Astrocyte of the spinal cord (primary cell): ENCODE data around the gene KCNQ4.

Experiments used
- DNase-seq: peaks from one replicate; pipeline ENCODE4 v3.0.0; 2011; ENCODE audit warnings: low read depth, low spot score
- H3K4me3 ChIP-seq: 2 replicates; pipeline ENCODE4 v1.5.1; 2011; ENCODE audit warnings: low read depth, mild to moderate bottlenecking, low read length, moderate library complexity
- in situ Hi-C: cut with HindIII; loops from 2 replicates; pipeline ENCODE4 v1.10.0; 2017; ENCODE audit warnings: low sequenced_read_pairs
- TF ChIP-seq, protein P1 (sequence below): IDR thresholded peaks from 2 replicates; pipeline ENCODE4 v1.5.1; 2012; ENCODE audit warnings: low read depth, mild to moderate bottlenecking, low read length, inconsistent platforms

Gene KCNQ4

DNA sequence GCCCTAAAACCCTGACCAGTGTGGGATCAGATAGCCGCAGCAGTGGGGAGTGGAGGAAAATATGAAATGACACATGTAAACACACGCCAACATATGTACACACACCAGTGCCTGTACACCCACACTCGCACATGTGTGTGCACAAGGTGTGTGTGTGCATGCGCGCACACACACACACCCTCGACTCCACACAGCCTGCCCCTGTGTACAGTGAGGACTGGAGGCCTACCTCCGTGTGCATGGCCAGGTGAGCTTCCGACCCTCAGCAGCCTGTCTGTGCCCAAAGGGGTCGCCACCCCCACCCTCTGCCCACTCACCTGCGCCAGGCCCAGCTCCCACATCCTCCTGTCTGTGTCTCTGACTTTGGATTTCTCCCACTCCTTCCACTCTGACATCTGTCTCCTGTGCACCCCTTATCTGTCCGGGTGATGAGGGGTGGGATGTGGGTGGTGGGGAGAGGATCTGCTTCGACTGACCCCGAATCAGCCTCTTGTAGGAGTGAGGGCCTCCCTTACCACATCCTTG lies 46.9 kb downstream of the KCNQ4 start:
- in situ Hi-C loops = no loop called here
- H3K4me3 ChIP-seq = no peak overlapping the region
- no peak for DNase-seq
- TF ChIP-seq, protein P1, sequence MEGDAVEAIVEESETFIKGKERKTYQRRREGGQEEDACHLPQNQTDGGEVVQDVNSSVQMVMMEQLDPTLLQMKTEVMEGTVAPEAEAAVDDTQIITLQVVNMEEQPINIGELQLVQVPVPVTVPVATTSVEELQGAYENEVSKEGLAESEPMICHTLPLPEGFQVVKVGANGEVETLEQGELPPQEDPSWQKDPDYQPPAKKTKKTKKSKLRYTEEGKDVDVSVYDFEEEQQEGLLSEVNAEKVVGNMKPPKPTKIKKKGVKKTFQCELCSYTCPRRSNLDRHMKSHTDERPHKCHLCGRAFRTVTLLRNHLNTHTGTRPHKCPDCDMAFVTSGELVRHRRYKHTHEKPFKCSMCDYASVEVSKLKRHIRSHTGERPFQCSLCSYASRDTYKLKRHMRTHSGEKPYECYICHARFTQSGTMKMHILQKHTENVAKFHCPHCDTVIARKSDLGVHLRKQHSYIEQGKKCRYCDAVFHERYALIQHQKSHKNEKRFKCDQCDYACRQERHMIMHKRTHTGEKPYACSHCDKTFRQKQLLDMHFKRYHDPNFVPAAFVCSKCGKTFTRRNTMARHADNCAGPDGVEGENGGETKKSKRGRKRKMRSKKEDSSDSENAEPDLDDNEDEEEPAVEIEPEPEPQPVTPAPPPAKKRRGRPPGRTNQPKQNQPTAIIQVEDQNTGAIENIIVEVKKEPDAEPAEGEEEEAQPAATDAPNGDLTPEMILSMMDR = no peak

DNA sequence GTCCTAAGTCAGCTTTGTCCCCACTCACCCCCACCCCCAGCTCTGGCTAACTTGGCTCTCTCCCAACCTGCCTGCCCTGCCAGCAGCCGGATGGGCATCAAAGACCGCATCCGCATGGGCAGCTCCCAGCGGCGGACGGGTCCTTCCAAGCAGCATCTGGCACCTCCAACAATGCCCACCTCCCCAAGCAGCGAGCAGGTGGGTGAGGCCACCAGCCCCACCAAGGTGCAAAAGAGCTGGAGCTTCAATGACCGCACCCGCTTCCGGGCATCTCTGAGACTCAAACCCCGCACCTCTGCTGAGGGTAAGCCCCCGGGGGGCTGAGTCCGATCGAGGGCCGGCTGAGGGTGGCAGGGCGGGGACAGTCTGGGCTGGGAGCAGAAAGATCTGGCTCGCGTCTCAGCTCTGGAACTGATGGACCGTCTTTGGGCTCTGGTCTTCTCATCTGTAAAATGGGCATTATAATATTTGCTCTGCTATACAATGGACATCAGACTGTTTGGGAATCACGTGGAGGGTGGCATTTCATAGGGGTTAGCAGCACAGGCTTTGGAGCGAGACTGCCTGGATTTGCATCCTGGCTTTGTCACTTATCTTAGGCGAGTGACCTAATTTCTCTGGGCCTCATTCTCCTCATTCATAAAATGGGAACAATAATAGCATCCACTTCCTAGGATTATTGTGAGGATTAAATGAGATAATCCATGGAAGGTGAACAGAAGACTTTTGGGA lies 47.6 kb downstream of the KCNQ4 start:
- in situ Hi-C loops = no loop called here
- TF ChIP-seq, protein P1 = no peak
- DNase-seq = no peak
- H3K4me3 ChIP-seq = no peak overlapping the region

DNA sequence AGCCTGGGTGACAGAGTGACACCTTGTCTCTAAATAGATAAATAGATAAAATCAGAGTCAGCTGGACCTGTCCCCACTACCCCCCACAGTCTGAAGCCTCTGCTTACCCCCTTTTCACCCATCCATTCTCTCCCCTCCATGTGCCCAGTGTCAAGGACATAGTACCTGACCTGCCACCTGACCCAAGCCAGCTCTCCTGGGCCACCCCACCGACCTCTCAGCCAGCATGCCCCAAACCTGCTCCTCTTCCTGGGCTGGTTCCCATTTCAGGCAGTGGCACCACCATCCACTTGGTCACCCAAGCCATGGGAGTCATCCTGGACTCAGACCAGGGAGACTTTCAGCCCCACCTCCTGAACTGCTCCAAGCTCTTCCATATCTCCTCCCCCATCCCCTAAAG lies 50.4 kb downstream of the KCNQ4 start:
- in situ Hi-C loops = no loop called here
- no peak for DNase-seq
- TF ChIP-seq, protein P1 = no peak
- H3K4me3 ChIP-seq = no peak overlapping the region

DNA sequence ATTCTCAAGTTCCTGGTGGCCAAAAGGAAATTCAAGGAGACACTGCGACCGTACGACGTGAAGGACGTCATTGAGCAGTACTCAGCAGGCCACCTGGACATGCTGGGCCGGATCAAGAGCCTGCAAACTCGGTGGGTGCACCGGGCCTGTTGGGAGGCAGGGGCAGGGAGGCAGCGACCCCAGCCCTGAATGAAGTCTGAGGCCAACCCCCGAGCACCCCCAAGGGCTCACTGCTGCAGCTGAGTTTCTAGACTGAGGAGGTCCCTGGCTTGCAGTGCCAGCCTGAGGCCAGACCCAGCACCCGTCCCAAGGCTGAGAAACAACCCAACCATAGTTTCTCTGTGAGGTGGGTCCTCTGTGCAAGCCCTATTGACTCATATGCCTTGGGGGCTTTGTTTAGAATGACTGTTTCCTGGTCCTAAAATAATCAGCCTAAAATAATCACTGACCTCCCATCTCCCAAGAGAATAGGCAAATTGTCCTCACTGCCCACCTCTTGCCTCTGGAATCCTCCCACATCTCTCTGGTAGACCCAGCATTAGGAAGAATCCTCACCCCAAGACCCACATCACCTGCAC lies 51.5 kb downstream of the KCNQ4 start:
- in situ Hi-C loops = no loop called here
- H3K4me3 ChIP-seq = no peak overlapping the region
- TF ChIP-seq, protein P1 = no peak
- DNase-seq = no peak

DNA sequence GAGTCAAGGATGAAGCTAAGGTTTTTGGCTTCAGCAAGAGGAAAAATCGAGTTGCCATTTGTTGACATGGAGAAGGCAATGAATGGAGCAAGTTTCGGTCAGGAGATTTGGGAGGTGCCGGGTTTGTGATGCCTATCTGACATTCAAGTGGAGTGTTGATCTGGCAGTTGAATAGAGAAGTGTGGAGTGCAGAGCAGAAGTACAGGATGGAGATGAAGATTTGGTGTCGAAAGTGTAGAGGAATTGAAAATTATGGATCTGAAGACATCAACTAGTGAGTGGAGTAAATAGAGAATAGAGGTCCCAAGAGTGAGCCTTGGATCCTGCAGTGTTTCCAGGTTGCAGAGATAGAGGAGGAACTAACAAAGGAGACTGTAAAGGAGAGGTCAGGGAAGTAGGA lies 52.7 kb downstream of the KCNQ4 start:
- TF ChIP-seq, protein P1 = no peak
- H3K4me3 ChIP-seq = no peak overlapping the region
- in situ Hi-C loops = no loop called here
- no peak for DNase-seq

DNA sequence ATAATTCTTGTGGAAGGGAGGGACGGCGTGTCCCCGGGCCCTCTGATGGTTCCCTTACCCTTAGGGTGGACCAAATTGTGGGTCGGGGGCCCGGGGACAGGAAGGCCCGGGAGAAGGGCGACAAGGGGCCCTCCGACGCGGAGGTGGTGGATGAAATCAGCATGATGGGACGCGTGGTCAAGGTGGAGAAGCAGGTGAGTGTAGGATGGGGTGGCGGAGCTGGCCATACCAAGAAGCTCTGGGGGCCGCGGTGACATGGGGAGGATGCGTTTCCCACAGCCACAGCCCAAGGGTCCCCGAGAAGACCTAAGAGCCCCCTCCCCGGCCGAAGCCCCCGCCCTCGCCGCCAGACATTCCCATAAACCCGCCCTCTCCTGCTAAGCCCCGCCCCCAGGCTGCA lies 54.0 kb downstream of the KCNQ4 start:
- no peak overlapping the region for H3K4me3 ChIP-seq
- no peak for DNase-seq
- TF ChIP-seq, protein P1 = no peak
- in situ Hi-C loops = no loop called here
